ENCODE results near the gene ZSCAN21. TPM values are rescaled to one million over a fixed set of nuclear protein-coding genes. Genes with fewer than 3 reads are reported as not detected.

ZSCAN21 gene
- total RNA-seq, 1 donor = 11.7 TPM

GRCh38 chr7:100082978-100083377, 33.4 kb downstream of the ZSCAN21 start:
- TF ChIP-seq CTCF (IDR thresholded peaks at IDR 0.05; ENCODE audit: insufficient read depth, low read depth, low read length) = no peak
- DNase-seq (ENCODE audit: low read depth) = no peak
- no peak overlapping the region for H3K4me3 ChIP-seq (ENCODE audit: low read depth, low read length)

GRCh38 chr7:100085515-100085914, 35.9 kb downstream of the ZSCAN21 start:
- no peak overlapping the region for H3K4me3 ChIP-seq (ENCODE audit: low read depth, low read length)
- TF ChIP-seq CTCF (IDR thresholded peaks at IDR 0.05; ENCODE audit: insufficient read depth, low read depth, low read length) = no peak
- peak; percentile 70 for DNase-seq (ENCODE audit: low read depth)

- peak; percentile 100 for DNase-seq (ENCODE audit: low read depth)
- no peak overlapping the region for H3K4me3 ChIP-seq (ENCODE audit: low read depth, low read length)
- no peak for TF ChIP-seq CTCF (IDR thresholded peaks at IDR 0.05; ENCODE audit: insufficient read depth, low read depth, low read length)
Observed at GRCh38 chr7:100087055-100087750, 37.6 kb downstream of the ZSCAN21 start.

- peak overlapping the region; percentile 95 for H3K4me3 ChIP-seq (ENCODE audit: low read depth, low read length)
- TF ChIP-seq CTCF (IDR thresholded peaks at IDR 0.05; ENCODE audit: insufficient read depth, low read depth, low read length) = no peak
- no peak for DNase-seq (ENCODE audit: low read depth)
Observed at GRCh38 chr7:100088095-100088620, 38.6 kb downstream of the ZSCAN21 start.

GRCh38 chr7:100088621-100089457, 39.3 kb downstream of the ZSCAN21 start, which contains the start of gene COPS6:
COPS6 (plus strand) TSS chr7:100088969; CDS start chr7:100088991, 22 bp downstream.
- TF ChIP-seq CTCF (IDR thresholded peaks at IDR 0.05; ENCODE audit: insufficient read depth, low read depth, low read length) = no peak
- DNase-seq (ENCODE audit: low read depth) = peak; percentile 82
- H3K4me3 ChIP-seq (ENCODE audit: low read depth, low read length) = peak within 1 kb of the TSS; percentile 95

GRCh38 chr7:100089458-100090196, 40.1 kb downstream of the ZSCAN21 start:
- DNase-seq (ENCODE audit: low read depth) = peak; percentile 59
- peak overlapping the region; percentile 95 for H3K4me3 ChIP-seq (ENCODE audit: low read depth, low read length)
- no peak for TF ChIP-seq CTCF (IDR thresholded peaks at IDR 0.05; ENCODE audit: insufficient read depth, low read depth, low read length)

Data from fibroblast of villous mesenchyme (primary cell).